ENCODE results near the gene TLR7. TPM values are rescaled to one million over a fixed set of nuclear protein-coding genes. Genes with fewer than 3 reads are reported as not detected.
A peak's percentile ranks its signal among the peaks of the same experiment; 100 is the strongest.

TLR7 gene
- total and polyA plus RNA-seq, 2 donors (not counting 1 experiment from before 2014, with no cell fraction given): not detected

DNA sequence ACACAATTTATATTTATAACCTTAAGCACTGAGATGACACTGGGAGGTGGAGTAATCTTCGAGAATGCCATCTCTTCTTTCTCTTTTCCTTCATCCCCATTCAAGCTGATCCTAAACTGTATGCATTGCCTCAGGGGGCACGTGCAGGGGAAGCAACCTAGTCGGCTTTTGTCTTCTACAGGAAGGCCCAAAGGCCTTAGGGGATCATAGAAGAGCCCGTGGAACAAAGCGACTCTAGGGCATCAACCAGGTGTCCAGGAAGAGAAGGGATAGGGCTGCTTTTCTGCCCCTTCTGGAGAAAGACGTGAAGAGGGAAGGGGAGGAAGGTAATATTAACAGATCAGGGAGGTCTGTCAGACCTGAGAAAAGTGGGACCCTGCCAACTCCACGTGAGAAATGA is 32.6 kb downstream of the TLR7 start:
- no peak for DNase-seq (ENCODE audit: low read depth in 2 of 2)
- no peaks in the 10 kb centered on the region for H3K4me1 ChIP-seq (ENCODE audit: control insufficient read depth, extremely low read depth, insufficient read depth, low read length)
- H3K27ac ChIP-seq (ENCODE audit: insufficient read depth, low read length): no peak overlapping the region
- H4K20me1 ChIP-seq (ENCODE audit: control insufficient read depth, extremely low read depth, insufficient read depth, low read length): no peaks in the 10 kb centered on the region
- no peaks in the 10 kb centered on the region for H3K27me3 ChIP-seq (ENCODE audit: control insufficient read depth, insufficient read depth, low read length)
- no peak overlapping the region for H2AFZ ChIP-seq (ENCODE audit: low read length)
- H3K9me3 ChIP-seq (ENCODE audit: control insufficient read depth, insufficient read depth, low read depth, low read length): no peaks in the 10 kb centered on the region
- H3K36me3 ChIP-seq (ENCODE audit: control insufficient read depth, insufficient read depth, low read length): no peaks in the 10 kb centered on the region
- no peak overlapping the region for H3K4me2 ChIP-seq (ENCODE audit: extremely low read depth, insufficient read depth, low read length)
- no peak for TF ChIP-seq EZH2 (IDR thresholded peaks at IDR 0.05; ENCODE audit: low read length, missing control alignments)
- TF ChIP-seq, protein P1, sequence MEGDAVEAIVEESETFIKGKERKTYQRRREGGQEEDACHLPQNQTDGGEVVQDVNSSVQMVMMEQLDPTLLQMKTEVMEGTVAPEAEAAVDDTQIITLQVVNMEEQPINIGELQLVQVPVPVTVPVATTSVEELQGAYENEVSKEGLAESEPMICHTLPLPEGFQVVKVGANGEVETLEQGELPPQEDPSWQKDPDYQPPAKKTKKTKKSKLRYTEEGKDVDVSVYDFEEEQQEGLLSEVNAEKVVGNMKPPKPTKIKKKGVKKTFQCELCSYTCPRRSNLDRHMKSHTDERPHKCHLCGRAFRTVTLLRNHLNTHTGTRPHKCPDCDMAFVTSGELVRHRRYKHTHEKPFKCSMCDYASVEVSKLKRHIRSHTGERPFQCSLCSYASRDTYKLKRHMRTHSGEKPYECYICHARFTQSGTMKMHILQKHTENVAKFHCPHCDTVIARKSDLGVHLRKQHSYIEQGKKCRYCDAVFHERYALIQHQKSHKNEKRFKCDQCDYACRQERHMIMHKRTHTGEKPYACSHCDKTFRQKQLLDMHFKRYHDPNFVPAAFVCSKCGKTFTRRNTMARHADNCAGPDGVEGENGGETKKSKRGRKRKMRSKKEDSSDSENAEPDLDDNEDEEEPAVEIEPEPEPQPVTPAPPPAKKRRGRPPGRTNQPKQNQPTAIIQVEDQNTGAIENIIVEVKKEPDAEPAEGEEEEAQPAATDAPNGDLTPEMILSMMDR (conservative IDR thresholded peaks at IDR 0.05 in 1 of 2, IDR thresholded peaks at IDR 0.05 in 1 of 2; ENCODE audit: low read depth in 1 of 2, low read length in 2 of 2): no peak
- H3K4me3 ChIP-seq (replicated peaks in 1 of 4; ENCODE audit: control extremely low read depth in 1 of 4, insufficient read depth in 1 of 4, low read depth in 3 of 4, low read length in 4 of 4): no peak overlapping the region
- no peak overlapping the region for H3K9ac ChIP-seq (ENCODE audit: insufficient read depth, low read length)
- H3K79me2 ChIP-seq (ENCODE audit: control insufficient read depth, insufficient read depth, low read length): no peaks in the 10 kb centered on the region

DNA sequence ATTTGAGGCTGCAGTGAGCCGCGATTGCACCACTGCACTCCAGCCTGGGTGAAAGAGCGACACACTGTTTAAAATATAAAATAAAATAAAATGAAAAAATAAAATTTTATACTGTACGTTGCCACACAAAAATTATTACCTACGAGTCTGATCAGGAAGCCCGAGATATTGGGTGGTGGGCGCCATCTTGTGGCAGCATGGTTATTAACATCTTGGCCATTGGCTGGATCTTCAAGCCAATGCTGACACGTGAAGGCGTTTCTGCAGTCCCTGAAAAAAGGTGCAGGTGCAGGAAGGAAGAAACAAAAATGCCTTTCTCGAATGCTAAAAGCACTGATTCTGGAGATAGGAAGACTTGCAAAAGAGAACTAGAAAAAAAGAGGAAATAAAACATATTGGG is 34.6 kb downstream of the TLR7 start:
- H3K4me2 ChIP-seq (ENCODE audit: extremely low read depth, insufficient read depth, low read length): no peak overlapping the region
- TF ChIP-seq, protein P1 (conservative IDR thresholded peaks at IDR 0.05 in 1 of 2, IDR thresholded peaks at IDR 0.05 in 1 of 2; ENCODE audit: low read depth in 1 of 2, low read length in 2 of 2): peak; percentile 38 to 52
- TF ChIP-seq EZH2 (IDR thresholded peaks at IDR 0.05; ENCODE audit: low read length, missing control alignments): no peak
- H3K9ac ChIP-seq (ENCODE audit: insufficient read depth, low read length): no peak overlapping the region
- H3K79me2 ChIP-seq (ENCODE audit: control insufficient read depth, insufficient read depth, low read length): no peaks in the 10 kb centered on the region
- H3K36me3 ChIP-seq (ENCODE audit: control insufficient read depth, insufficient read depth, low read length): no peaks in the 10 kb centered on the region
- H3K27ac ChIP-seq (ENCODE audit: insufficient read depth, low read length): no peak overlapping the region
- no peaks in the 10 kb centered on the region for H3K4me1 ChIP-seq (ENCODE audit: control insufficient read depth, extremely low read depth, insufficient read depth, low read length)
- no peaks in the 10 kb centered on the region for H4K20me1 ChIP-seq (ENCODE audit: control insufficient read depth, extremely low read depth, insufficient read depth, low read length)
- H3K27me3 ChIP-seq (ENCODE audit: control insufficient read depth, insufficient read depth, low read length): no peaks in the 10 kb centered on the region
- H2AFZ ChIP-seq (ENCODE audit: low read length): no peak overlapping the region
- no peaks in the 10 kb centered on the region for H3K9me3 ChIP-seq (ENCODE audit: control insufficient read depth, insufficient read depth, low read depth, low read length)
- DNase-seq (ENCODE audit: low read depth in 2 of 2): peak; percentile 27 to 44
- H3K4me3 ChIP-seq (replicated peaks in 1 of 4; ENCODE audit: control extremely low read depth in 1 of 4, insufficient read depth in 1 of 4, low read depth in 3 of 4, low read length in 4 of 4): no peak overlapping the region

DNA sequence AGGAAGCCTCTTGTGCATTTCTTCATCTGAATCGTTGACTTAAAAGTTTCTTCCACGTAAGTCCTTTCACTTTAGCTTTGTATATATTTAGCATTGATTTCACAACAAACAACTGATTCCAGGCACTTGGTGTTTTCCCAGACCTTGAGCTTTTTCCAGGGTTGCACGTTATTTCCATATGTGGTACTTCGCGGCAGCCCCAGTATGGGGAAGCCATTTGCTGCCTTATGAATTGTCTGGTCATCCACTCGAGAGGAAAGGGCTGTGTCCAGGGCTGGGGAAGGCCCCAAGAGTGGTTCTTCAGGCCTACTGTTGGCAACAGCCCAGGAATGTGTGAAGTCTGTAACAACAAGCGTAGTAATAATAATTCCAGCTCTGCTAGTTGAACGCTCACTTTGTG is 36.8 kb downstream of the TLR7 start:
- H3K4me1 ChIP-seq (ENCODE audit: control insufficient read depth, extremely low read depth, insufficient read depth, low read length): no peaks in the 10 kb centered on the region
- H4K20me1 ChIP-seq (ENCODE audit: control insufficient read depth, extremely low read depth, insufficient read depth, low read length): no peaks in the 10 kb centered on the region
- no peak for TF ChIP-seq EZH2 (IDR thresholded peaks at IDR 0.05; ENCODE audit: low read length, missing control alignments)
- TF ChIP-seq, protein P1 (conservative IDR thresholded peaks at IDR 0.05 in 1 of 2, IDR thresholded peaks at IDR 0.05 in 1 of 2; ENCODE audit: low read depth in 1 of 2, low read length in 2 of 2): no peak
- peak overlapping the region in 1 of 4 experiments; percentile 4 for H3K4me3 ChIP-seq (replicated peaks in 1 of 4; ENCODE audit: control extremely low read depth in 1 of 4, insufficient read depth in 1 of 4, low read depth in 3 of 4, low read length in 4 of 4)
- no peaks in the 10 kb centered on the region for H3K9me3 ChIP-seq (ENCODE audit: control insufficient read depth, insufficient read depth, low read depth, low read length)
- no peak overlapping the region for H2AFZ ChIP-seq (ENCODE audit: low read length)
- no peak overlapping the region for H3K27ac ChIP-seq (ENCODE audit: insufficient read depth, low read length)
- no peak overlapping the region for H3K4me2 ChIP-seq (ENCODE audit: extremely low read depth, insufficient read depth, low read length)
- no peaks in the 10 kb centered on the region for H3K27me3 ChIP-seq (ENCODE audit: control insufficient read depth, insufficient read depth, low read length)
- H3K79me2 ChIP-seq (ENCODE audit: control insufficient read depth, insufficient read depth, low read length): no peaks in the 10 kb centered on the region
- no peaks in the 10 kb centered on the region for H3K36me3 ChIP-seq (ENCODE audit: control insufficient read depth, insufficient read depth, low read length)
- no peak overlapping the region for H3K9ac ChIP-seq (ENCODE audit: insufficient read depth, low read length)
- DNase-seq (ENCODE audit: low read depth in 2 of 2): peak in 1 of 2 donors; percentile 64
